Measurements from ENCODE around the gene MOBP. TPM values are rescaled to one million over a fixed set of nuclear protein-coding genes. Genes with fewer than 3 reads are reported as not detected.

MOBP gene
- polyA plus RNA-seq, 1 donor (not counting 4 experiments of a cell fraction or from before 2014, with no cell fraction given) = not detected

GRCh38 chr3:39423436-39423970 is 44.0 kb upstream of the MOBP start:
- no peak for DNase-seq (ENCODE audit: low read depth, low spot score)
- TF ChIP-seq EZH2 (IDR thresholded peaks at IDR 0.05; ENCODE audit: low read length) = no peak
- TF ChIP-seq CTCF (optimal IDR thresholded peaks at IDR 0.05 in 1 of 3, IDR thresholded peaks at IDR 0.05 in 1 of 3, conservative IDR thresholded peaks at IDR 0.05 in 1 of 3; ENCODE audit: extremely low read depth in 1 of 3, insufficient read depth in 2 of 3, low read length in 3 of 3) = no peak
- Histone ChIP-seq H2AFZ (ENCODE audit: control insufficient read depth, low read length) (no peak overlapping the region), H3K4me3 (ENCODE audit: control insufficient read depth in 2 of 3, extremely low read depth in 1 of 3, insufficient read depth in 2 of 3, low read depth in 1 of 3, low read length in 3 of 3) (no peak overlapping the region), H3K9me3 (ENCODE audit: control insufficient read depth, low read depth, low read length) (no peaks in the 10 kb centered on the region), H3K4me1 (ENCODE audit: control insufficient read depth, extremely low read depth, insufficient read depth, low read length) (no peaks in the 10 kb centered on the region), H3K9ac (ENCODE audit: control insufficient read depth, extremely low read depth, insufficient read depth, low read length) (no peak overlapping the region), H3K79me2 (ENCODE audit: control insufficient read depth, insufficient read depth, low read length) (no peaks in the 10 kb centered on the region), H3K4me2 (ENCODE audit: control insufficient read depth, extremely low read depth, insufficient read depth, low read depth, low read length) (no peak overlapping the region), H3K9me1 (ENCODE audit: control insufficient read depth, extremely low read depth, insufficient read depth, low read length) (no peaks in the 10 kb centered on the region), H3K27me3 (ENCODE audit: control insufficient read depth, extremely low read depth, insufficient read depth, low read length) (no peaks in the 10 kb centered on the region), H3K27ac (ENCODE audit: control insufficient read depth, insufficient read depth, low read length) (no peak overlapping the region), H3K36me3 (ENCODE audit: control insufficient read depth in 2 of 2, extremely low read depth in 1 of 2, insufficient read depth in 2 of 2, low read length in 2 of 2) (no peaks in the 10 kb centered on the region), H4K20me1 (ENCODE audit: control insufficient read depth, extremely low read depth, insufficient read depth, low read length) (no peaks in the 10 kb centered on the region)
- no peak for FAIRE-seq
- dilution Hi-C loops (cut with MboI; ENCODE audit: extremely low pct_ligation_motif_present, low sequenced_read_pairs) = no loop called here

GRCh38 chr3:39426312-39426711 is 41.2 kb upstream of the MOBP start:
- Histone ChIP-seq H3K27me3 (ENCODE audit: control insufficient read depth, extremely low read depth, insufficient read depth, low read length) (no peaks in the 10 kb centered on the region), H3K9me1 (ENCODE audit: control insufficient read depth, extremely low read depth, insufficient read depth, low read length) (no peaks in the 10 kb centered on the region), H3K36me3 (ENCODE audit: control insufficient read depth in 2 of 2, extremely low read depth in 1 of 2, insufficient read depth in 2 of 2, low read length in 2 of 2) (no peaks in the 10 kb centered on the region), H3K4me3 (ENCODE audit: control insufficient read depth in 2 of 3, extremely low read depth in 1 of 3, insufficient read depth in 2 of 3, low read depth in 1 of 3, low read length in 3 of 3) (no peak overlapping the region), H4K20me1 (ENCODE audit: control insufficient read depth, extremely low read depth, insufficient read depth, low read length) (no peaks in the 10 kb centered on the region), H3K79me2 (ENCODE audit: control insufficient read depth, insufficient read depth, low read length) (no peaks in the 10 kb centered on the region), H3K4me2 (ENCODE audit: control insufficient read depth, extremely low read depth, insufficient read depth, low read depth, low read length) (no peak overlapping the region), H2AFZ (ENCODE audit: control insufficient read depth, low read length) (no peak overlapping the region), H3K27ac (ENCODE audit: control insufficient read depth, insufficient read depth, low read length) (no peak overlapping the region), H3K4me1 (ENCODE audit: control insufficient read depth, extremely low read depth, insufficient read depth, low read length) (no peaks in the 10 kb centered on the region), H3K9ac (ENCODE audit: control insufficient read depth, extremely low read depth, insufficient read depth, low read length) (no peak overlapping the region), H3K9me3 (ENCODE audit: control insufficient read depth, low read depth, low read length) (no peaks in the 10 kb centered on the region)
- FAIRE-seq = no peak
- DNase-seq (ENCODE audit: low read depth, low spot score) = no peak
- dilution Hi-C loops (cut with MboI; ENCODE audit: extremely low pct_ligation_motif_present, low sequenced_read_pairs) = no loop called here
- TF ChIP-seq CTCF (optimal IDR thresholded peaks at IDR 0.05 in 1 of 3, IDR thresholded peaks at IDR 0.05 in 1 of 3, conservative IDR thresholded peaks at IDR 0.05 in 1 of 3; ENCODE audit: extremely low read depth in 1 of 3, insufficient read depth in 2 of 3, low read length in 3 of 3) (no peak), EZH2 (IDR thresholded peaks at IDR 0.05; ENCODE audit: low read length) (no peak)
